Erythroblast (primary cell): ENCODE data around the gene VGLL2.
"Not testable (repeated sequence)": the region's sequence is repeated elsewhere in the genome, so short reads cannot be mapped to it uniquely, and the experiment has no call there.

Experiments
- DNase-seq, 2 experiments: peaks; one replicate each; lab custom pipeline; 2025; lab: John Stamatoyannopoulos, UW
- GATA1 ChIP-seq: IDR thresholded peaks from 2 replicates; pipeline ENCODE4 v1.6.1; 2011; ENCODE audit warnings: low read depth, mild to moderate bottlenecking, control low read depth, low read length, moderate library complexity
- POLR2A ChIP-seq: IDR thresholded peaks from 2 replicates; pipeline ENCODE4 v1.6.1; 2011; ENCODE audit warnings: mild to moderate bottlenecking, low read length

VGLL2 gene

GRCh38 chr6:117265410-117266256, at the start of gene VGLL2:
Gene VGLL2 (plus strand): TSS chr6:117265558. CDS start chr6:117265764, 206 bp downstream.
- no peak for TF ChIP-seq POLR2A
- TF ChIP-seq GATA1: no peak
- no peak for DNase-seq

GRCh38 chr6:117222861-117223260, 42.5 kb upstream of the VGLL2 start:
- TF ChIP-seq GATA1: no peak
- TF ChIP-seq POLR2A: no peak
- DNase-seq: no peak

- TF ChIP-seq GATA1: no peak
- no peak for TF ChIP-seq POLR2A
- DNase-seq: no peak
These were observed 38.6 kb upstream of the VGLL2 start for GRCh38 chr6:117226778-117227177.

- no peak for TF ChIP-seq POLR2A
- no peak for TF ChIP-seq GATA1
- no peak for DNase-seq
These were observed 38.0 kb upstream of the VGLL2 start for GRCh38 chr6:117227245-117227962.

- no peak for TF ChIP-seq POLR2A
- TF ChIP-seq GATA1: no peak
- DNase-seq: no peak
These were observed 37.2 kb upstream of the VGLL2 start for GRCh38 chr6:117228202-117228601.

GRCh38 chr6:117229870-117230269, 35.5 kb upstream of the VGLL2 start:
- DNase-seq: no peak
- TF ChIP-seq POLR2A (no peak), GATA1 (no peak)

- no peak for DNase-seq
- TF ChIP-seq POLR2A (no peak), GATA1 (no peak)
These were observed 33.9 kb upstream of the VGLL2 start for GRCh38 chr6:117231466-117231865.

- TF ChIP-seq POLR2A (no peak), GATA1 (no peak)
- DNase-seq: no peak
These were observed 33.2 kb upstream of the VGLL2 start for GRCh38 chr6:117232196-117232595.

GRCh38 chr6:117233145-117233544, 32.2 kb upstream of the VGLL2 start:
- TF ChIP-seq GATA1: no peak
- no peak for TF ChIP-seq POLR2A
- DNase-seq: no peak

- no peak for DNase-seq
- no peak for TF ChIP-seq GATA1
- TF ChIP-seq POLR2A: no peak
These were observed 27.8 kb upstream of the VGLL2 start for GRCh38 chr6:117237561-117237960.

- not testable (repeated sequence) for DNase-seq
These were observed 20.8 kb upstream of the VGLL2 start for GRCh38 chr6:117244571-117244970.

GRCh38 chr6:117244979-117245378, 20.4 kb upstream of the VGLL2 start:
- DNase-seq: not testable (repeated sequence)

- DNase-seq: no peak
- TF ChIP-seq GATA1 (no peak), POLR2A (no peak)
These were observed 11.6 kb upstream of the VGLL2 start for GRCh38 chr6:117253785-117254184.

- no peak for TF ChIP-seq GATA1
- no peak for TF ChIP-seq POLR2A
These were observed 2.6 kb upstream of the VGLL2 start for GRCh38 chr6:117262799-117263198.

More at GRCh38 chr6:117262799-117263198, 2.6 kb upstream of the VGLL2 start:
- no peak for DNase-seq
